Measurements from ENCODE around the gene PPIF. TPM values are rescaled to one million over a fixed set of nuclear protein-coding genes. Genes with fewer than 3 reads are reported as not detected.

Gene PPIF
- 35.9 and 37.1 TPM in 2 replicates for total RNA-seq
- long read RNA-seq, transcript PPIF-201 (6 exons, 2,190 nt): major isoform, 91 of 102 reads
- long read RNA-seq, partial matches to known transcripts: 5 of 102 reads
- long read RNA-seq, other reads (novel, unspliced or antisense): 2 of 102 reads

- peak within 1 kb of the TSS; percentile 72 for H3K4me3 Mint-ChIP-seq (ENCODE audit: low read depth)
- peak; percentile 92 for TF ChIP-seq CTCF (IDR thresholded peaks at IDR 0.05; ENCODE audit: unreplicated experiment)
- H3K27me3 Mint-ChIP-seq: peaks cover 3% of the 10 kb centered on the region
- H3K27ac Mint-ChIP-seq: no peak within 1 kb of the TSS
- no peaks in the 10 kb centered on the region for H3K9me3 Mint-ChIP-seq (ENCODE audit: low read depth)
- peaks cover 11% of the 10 kb centered on the region for H3K4me1 Mint-ChIP-seq (ENCODE audit: low read depth)
- peak; percentile 96 for DNase-seq (ENCODE audit: low spot score, unreplicated experiment)
- peaks cover 7% of the 10 kb centered on the region for H3K36me3 Mint-ChIP-seq (ENCODE audit: insufficient read depth)
Observed at GRCh38 chr10:79347226-79347893, at the start of gene PPIF. PPIF (plus strand) TSS chr10:79347469; CDS start chr10:79347549, 80 bp downstream.

GRCh38 chr10:79298403-79299244 is 48.6 kb upstream of the PPIF start:
- DNase-seq (ENCODE audit: low spot score, unreplicated experiment): no peak
- Mint-ChIP-seq H3K36me3 (ENCODE audit: insufficient read depth) (peaks cover 26% of the 10 kb centered on the region), H3K9me3 (ENCODE audit: low read depth) (no peaks in the 10 kb centered on the region), H3K4me1 (ENCODE audit: low read depth) (no peaks in the 10 kb centered on the region), H3K27me3 (no peaks in the 10 kb centered on the region), H3K4me3 (ENCODE audit: low read depth) (no peak overlapping the region), H3K27ac (no peak overlapping the region)
- TF ChIP-seq CTCF (IDR thresholded peaks at IDR 0.05; ENCODE audit: unreplicated experiment): no peak

- no peaks in the 10 kb centered on the region for H3K9me3 Mint-ChIP-seq (ENCODE audit: low read depth)
- no peak for DNase-seq (ENCODE audit: low spot score, unreplicated experiment)
- no peak overlapping the region for H3K4me3 Mint-ChIP-seq (ENCODE audit: low read depth)
- no peaks in the 10 kb centered on the region for H3K4me1 Mint-ChIP-seq (ENCODE audit: low read depth)
- no peak overlapping the region for H3K27ac Mint-ChIP-seq
- no peak for TF ChIP-seq CTCF (IDR thresholded peaks at IDR 0.05; ENCODE audit: unreplicated experiment)
- H3K36me3 Mint-ChIP-seq (ENCODE audit: insufficient read depth): peaks cover 23% of the 10 kb centered on the region
- no peaks in the 10 kb centered on the region for H3K27me3 Mint-ChIP-seq
Observed at GRCh38 chr10:79299397-79300241, 47.6 kb upstream of the PPIF start.

- Mint-ChIP-seq H3K4me1 (ENCODE audit: low read depth) (no peaks in the 10 kb centered on the region), H3K27ac (peak overlapping the region; percentile 60), H3K4me3 (ENCODE audit: low read depth) (no peak overlapping the region), H3K36me3 (ENCODE audit: insufficient read depth) (peaks cover 20% of the 10 kb centered on the region), H3K9me3 (ENCODE audit: low read depth) (no peaks in the 10 kb centered on the region), H3K27me3 (no peaks in the 10 kb centered on the region)
- no peak for DNase-seq (ENCODE audit: low spot score, unreplicated experiment)
- no peak for TF ChIP-seq CTCF (IDR thresholded peaks at IDR 0.05; ENCODE audit: unreplicated experiment)
Observed at GRCh38 chr10:79300711-79301110, 46.6 kb upstream of the PPIF start.
